BLaER1 (cell line): ENCODE results near the gene PHYKPL.

Experiments
- H3K27ac ChIP-seq: shearing (Covaris generic); formaldehyde crosslinking; 2 replicates; pipeline ENCODE4 v1.8.1; 2022
- H3K27me3 ChIP-seq: shearing (Covaris generic); formaldehyde crosslinking; 2 replicates; pipeline ENCODE4 v1.8.1; 2022
- H3K36me3 ChIP-seq: shearing (Covaris generic); formaldehyde crosslinking; 2 replicates; pipeline ENCODE4 v1.8.1; 2022
- H3K4me1 ChIP-seq: shearing (Covaris generic); formaldehyde crosslinking; 2 replicates; pipeline ENCODE4 v1.8.1; 2022
- H3K4me2 ChIP-seq: shearing (Covaris generic); formaldehyde crosslinking; 2 replicates; pipeline ENCODE4 v1.8.1; 2022
- H3K4me3 ChIP-seq: shearing (Covaris generic); formaldehyde crosslinking; 2 replicates; pipeline ENCODE4 v1.8.1; 2022
- H3K9ac ChIP-seq: shearing (Covaris generic); formaldehyde crosslinking; 2 replicates; pipeline ENCODE4 v1.8.1; 2022
- H3K9me3 ChIP-seq: shearing (Covaris generic); formaldehyde crosslinking; 2 replicates; pipeline ENCODE4 v1.8.1; 2022
- H4K20me1 ChIP-seq: shearing (Covaris generic); formaldehyde crosslinking; 2 replicates; pipeline ENCODE4 v1.8.1; 2022
- Cebpa-rat ChIP-seq: shearing (Covaris generic); IDR thresholded peaks from 2 replicates; pipeline ENCODE4 v1.8.1; 2022

PHYKPL gene

DNA sequence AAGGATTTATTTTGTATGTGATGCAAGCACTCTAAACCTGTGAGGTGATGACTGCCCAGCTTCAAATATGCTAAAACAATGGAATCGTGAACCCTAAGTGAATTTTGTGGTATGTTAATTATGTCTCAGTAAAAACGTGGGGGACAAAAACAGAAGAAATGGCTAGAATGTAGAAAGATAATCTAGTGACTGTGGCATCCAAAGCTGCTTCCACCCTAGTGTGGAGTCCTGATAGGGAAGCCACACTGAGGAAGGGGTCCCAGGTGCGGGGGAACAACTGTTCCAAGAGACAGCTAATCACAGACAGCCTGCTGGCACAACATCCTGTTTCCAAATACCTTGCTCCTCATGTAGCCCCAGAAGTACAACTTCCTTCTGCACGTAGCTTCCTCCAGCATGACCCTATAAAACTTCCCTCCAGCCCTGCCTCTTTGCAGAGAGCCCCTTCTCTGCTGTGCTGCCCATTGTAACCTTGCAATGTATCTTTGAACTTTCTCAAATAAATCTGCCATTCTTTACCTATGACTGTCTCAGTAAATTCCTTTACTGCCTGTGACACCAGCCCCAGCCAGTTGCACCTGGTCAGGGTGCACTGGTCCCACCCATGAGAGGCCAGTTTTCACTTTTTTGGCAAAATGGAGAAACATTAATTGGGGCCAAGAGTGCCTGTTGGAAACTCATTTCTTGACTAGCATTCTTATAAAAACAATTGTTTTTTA lies 50.3 kb downstream of the PHYKPL start:
- H3K4me1 ChIP-seq: peaks cover 8% of the 10 kb centered on the region
- peak overlapping the region; percentile 36 for H3K4me2 ChIP-seq
- TF ChIP-seq Cebpa-rat: no peak
- no peak overlapping the region for H3K27ac ChIP-seq
- no peaks in the 10 kb centered on the region for H3K27me3 ChIP-seq
- no peaks in the 10 kb centered on the region for H3K36me3 ChIP-seq
- no peaks in the 10 kb centered on the region for H4K20me1 ChIP-seq
- no peaks in the 10 kb centered on the region for H3K9me3 ChIP-seq
- H3K9ac ChIP-seq: no peak overlapping the region
- no peak overlapping the region for H3K4me3 ChIP-seq

DNA sequence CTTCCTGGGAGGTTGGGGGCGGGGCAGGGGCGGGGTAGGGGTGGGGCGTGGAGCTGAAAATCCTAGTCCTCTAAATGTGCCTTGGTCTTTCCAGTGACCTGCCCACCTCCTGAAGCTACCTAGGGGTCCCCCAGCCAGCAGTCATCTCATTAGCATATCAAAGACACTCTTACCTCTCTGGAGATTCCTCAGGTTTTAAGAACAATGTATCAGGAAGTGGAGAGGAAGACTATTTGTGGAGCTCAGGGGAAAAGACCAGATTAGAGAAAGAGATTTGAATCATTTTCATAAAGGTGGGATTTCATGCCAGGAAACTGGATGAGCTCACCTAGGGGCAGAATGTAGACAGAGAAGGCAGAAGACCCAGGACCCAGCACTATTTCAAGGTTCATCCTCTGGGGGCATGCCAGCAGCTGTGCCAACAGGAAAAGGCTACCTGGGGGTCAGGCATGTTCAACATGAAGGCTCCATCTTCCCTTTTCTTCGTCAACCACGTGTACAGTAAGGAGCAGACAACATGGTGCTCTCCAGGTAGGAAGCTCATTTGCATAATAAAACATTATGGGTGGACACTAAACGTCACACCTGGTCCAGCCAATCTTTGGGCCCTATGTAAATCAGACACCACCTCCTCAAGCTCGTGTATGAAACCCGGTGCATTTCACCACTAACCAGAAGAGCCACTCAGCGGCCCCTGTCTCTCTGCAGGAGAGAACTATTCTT lies 52.3 kb downstream of the PHYKPL start:
- no peak overlapping the region for H3K27ac ChIP-seq
- H3K9ac ChIP-seq: no peak overlapping the region
- H3K36me3 ChIP-seq: no peaks in the 10 kb centered on the region
- H3K4me1 ChIP-seq: peaks cover 8% of the 10 kb centered on the region
- H3K27me3 ChIP-seq: no peaks in the 10 kb centered on the region
- H3K9me3 ChIP-seq: no peaks in the 10 kb centered on the region
- no peaks in the 10 kb centered on the region for H4K20me1 ChIP-seq
- no peak overlapping the region for H3K4me2 ChIP-seq
- no peak for TF ChIP-seq Cebpa-rat
- no peak overlapping the region for H3K4me3 ChIP-seq

DNA sequence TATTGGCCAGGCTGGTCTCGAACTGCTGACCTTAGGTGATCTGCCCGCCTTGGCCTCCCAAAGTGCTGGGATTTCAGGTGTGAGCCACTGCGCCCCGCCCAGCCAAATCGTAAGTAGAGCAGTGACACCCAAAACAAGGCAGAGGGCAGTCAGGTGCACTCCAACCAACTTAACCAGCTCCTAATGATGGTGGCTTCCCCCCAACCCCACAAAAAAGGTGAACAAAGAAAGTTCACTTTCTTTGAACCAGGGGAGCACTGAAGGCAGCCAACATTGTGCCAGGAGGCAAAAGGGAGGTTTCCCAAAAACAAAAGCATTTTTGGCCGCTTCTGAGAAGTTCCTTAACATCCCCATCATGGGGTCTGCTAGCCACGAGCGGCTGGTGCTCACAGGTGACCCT lies 55.0 kb downstream of the PHYKPL start:
- Histone ChIP-seq H3K9me3 (no peaks in the 10 kb centered on the region), H3K4me1 (peaks cover 7% of the 10 kb centered on the region), H3K9ac (no peak overlapping the region), H4K20me1 (no peaks in the 10 kb centered on the region), H3K27ac (no peak overlapping the region), H3K36me3 (no peaks in the 10 kb centered on the region), H3K4me2 (no peak overlapping the region), H3K4me3 (no peak overlapping the region), H3K27me3 (no peaks in the 10 kb centered on the region)
- no peak for TF ChIP-seq Cebpa-rat

DNA sequence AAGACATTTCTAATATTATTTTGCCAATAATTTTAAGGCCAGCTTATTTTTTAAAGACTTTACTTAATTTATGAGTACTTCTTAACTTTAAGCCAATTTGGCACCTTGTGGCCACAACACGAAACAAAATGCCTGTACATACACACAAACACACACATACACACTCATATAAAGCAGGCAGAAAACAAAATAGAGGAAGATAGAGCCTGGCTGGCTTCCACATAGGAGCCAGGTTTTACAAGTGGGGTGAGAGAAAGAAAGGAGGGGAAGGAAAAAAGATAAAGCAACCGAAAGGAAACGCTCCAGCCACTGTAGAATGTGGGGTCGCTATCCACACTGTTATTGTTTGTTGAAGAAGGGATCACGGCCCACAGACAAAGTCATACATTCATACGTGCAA lies 55.8 kb downstream of the PHYKPL start:
- Histone ChIP-seq H3K36me3 (no peaks in the 10 kb centered on the region), H3K27me3 (no peaks in the 10 kb centered on the region), H3K4me3 (no peak overlapping the region), H3K4me1 (no peaks in the 10 kb centered on the region), H4K20me1 (no peaks in the 10 kb centered on the region), H3K27ac (no peak overlapping the region), H3K4me2 (no peak overlapping the region), H3K9ac (no peak overlapping the region), H3K9me3 (no peaks in the 10 kb centered on the region)
- TF ChIP-seq Cebpa-rat: no peak

DNA sequence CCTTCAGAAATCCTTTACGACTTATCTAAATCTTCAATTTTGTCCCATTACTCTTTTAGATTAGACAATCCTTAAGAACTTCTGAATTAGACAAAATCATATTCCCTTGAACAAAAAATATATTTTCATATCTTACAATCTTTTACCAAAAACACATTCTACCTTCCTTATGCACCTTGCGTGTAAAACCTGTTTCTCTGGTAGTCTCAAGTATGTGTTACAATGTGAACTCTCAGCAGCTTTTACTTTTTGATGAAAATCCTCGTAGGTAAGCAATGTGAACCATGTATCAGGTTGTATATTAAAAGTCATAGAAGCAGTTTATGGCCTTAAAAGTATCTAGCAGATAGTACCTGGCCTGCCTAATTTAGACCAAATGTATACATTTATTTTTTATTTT lies 58.1 kb downstream of the PHYKPL start:
- TF ChIP-seq Cebpa-rat: no peak
- Histone ChIP-seq H3K27me3 (no peaks in the 10 kb centered on the region), H3K27ac (no peak overlapping the region), H3K36me3 (no peaks in the 10 kb centered on the region), H3K4me1 (no peaks in the 10 kb centered on the region), H4K20me1 (no peaks in the 10 kb centered on the region), H3K9ac (no peak overlapping the region), H3K4me2 (no peak overlapping the region), H3K4me3 (no peak overlapping the region), H3K9me3 (no peaks in the 10 kb centered on the region)

DNA sequence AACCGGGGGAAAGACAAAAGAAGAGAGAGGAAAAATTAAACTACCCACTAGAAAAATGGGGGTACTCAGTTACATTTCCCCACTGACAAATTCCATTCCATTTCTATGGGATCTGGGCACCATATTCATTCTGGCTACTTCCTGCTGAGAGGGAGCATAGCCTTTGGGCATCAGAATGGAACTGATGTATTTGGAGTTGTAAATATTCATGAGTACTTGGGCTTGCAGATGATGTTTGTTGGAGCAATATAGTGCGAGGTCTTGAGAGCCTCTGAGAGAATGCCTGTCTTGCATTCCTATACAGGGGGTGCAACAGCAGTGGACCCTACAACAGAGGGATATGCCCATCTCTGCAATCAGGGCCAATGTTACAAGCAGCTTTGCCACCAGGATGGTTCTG lies 62.1 kb downstream of the PHYKPL start:
- TF ChIP-seq Cebpa-rat: no peak
- Histone ChIP-seq H3K4me3 (no peak overlapping the region), H4K20me1 (no peaks in the 10 kb centered on the region), H3K9ac (no peak overlapping the region), H3K36me3 (no peaks in the 10 kb centered on the region), H3K4me2 (no peak overlapping the region), H3K27ac (no peak overlapping the region), H3K27me3 (no peaks in the 10 kb centered on the region), H3K4me1 (peaks cover 4% of the 10 kb centered on the region; the same call in 1 of the 2 replicates), H3K9me3 (no peaks in the 10 kb centered on the region)

DNA sequence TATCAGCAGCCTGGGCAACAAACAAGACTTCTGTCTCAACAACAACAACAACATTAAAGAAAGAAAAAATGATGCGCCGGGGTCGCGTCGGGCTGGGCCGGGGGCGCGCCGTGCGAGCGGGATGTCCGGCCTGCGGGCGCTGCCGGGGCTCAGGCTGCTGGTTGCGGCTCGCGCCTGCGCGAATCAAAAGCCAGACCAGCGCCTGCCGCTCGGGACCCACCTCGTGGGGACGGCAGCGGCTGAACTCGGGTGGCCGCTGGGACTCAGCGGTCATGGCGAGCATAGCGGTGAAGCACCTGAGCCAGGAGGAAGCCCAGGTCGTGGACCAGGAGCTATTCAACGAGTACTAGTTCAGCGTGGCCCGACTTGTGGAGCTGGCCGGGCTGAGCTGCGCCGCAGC lies 67.0 kb downstream of the PHYKPL start:
- no peaks in the 10 kb centered on the region for H3K9me3 ChIP-seq
- H3K4me1 ChIP-seq: peaks cover 21% of the 10 kb centered on the region
- no peaks in the 10 kb centered on the region for H3K27me3 ChIP-seq
- H3K36me3 ChIP-seq: no peaks in the 10 kb centered on the region
- no peak overlapping the region for H3K9ac ChIP-seq
- H3K27ac ChIP-seq: no peak overlapping the region
- no peak overlapping the region for H3K4me3 ChIP-seq
- H4K20me1 ChIP-seq: no peaks in the 10 kb centered on the region
- H3K4me2 ChIP-seq: no peak overlapping the region
- no peak for TF ChIP-seq Cebpa-rat

DNA sequence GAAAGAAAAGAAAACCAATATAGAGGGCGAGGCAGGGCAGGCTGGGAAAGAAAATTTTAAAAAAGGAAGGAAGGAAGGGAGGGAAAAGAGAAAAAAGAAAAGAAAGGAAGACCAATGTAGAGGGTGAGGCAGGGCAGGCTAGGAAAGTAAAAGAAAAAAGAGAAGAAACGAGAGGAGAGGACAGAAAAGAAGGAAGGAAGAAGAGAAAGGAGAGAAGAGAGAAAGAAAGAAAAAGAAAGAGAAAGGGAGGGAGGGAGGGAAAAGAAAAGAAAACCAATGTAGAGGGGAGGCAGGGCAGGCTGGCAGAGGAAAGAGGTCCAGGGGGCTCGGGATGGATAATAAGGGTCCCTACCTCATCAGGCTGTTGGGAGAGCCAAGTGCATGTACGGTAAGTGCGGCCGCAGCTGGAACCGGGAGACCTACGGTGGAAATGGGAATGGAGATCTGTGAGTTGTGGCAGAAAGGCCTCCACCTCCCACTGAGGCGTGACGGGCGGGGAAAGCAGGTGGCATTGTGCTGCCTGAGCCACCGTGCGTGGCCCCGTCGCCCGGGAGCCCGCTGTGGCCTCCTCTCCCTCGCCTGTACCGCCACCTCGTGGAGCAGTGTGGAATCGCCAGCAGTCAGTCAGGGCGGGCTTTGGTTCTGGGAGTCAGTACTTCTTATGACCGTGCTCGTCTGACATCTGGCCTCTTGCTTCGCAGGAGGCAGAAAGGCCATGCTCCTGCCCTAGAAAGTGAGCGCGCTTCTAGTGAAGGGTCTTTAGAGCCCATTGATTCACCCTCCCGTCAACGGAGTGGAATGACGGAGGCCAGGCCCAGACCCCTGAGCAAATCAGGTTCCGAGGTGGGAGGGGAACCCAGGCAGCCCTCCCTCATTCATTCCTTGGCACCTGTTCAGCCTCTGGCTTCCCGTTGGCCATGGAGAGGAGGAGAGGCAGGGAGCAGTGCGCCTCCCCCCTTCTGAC lies 68.5 kb downstream of the PHYKPL start:
- no peaks in the 10 kb centered on the region for H4K20me1 ChIP-seq
- H3K27ac ChIP-seq: no peak overlapping the region
- H3K4me1 ChIP-seq: peaks cover 31% of the 10 kb centered on the region
- peak overlapping the region; percentile 71 for H3K4me2 ChIP-seq
- H3K36me3 ChIP-seq: no peaks in the 10 kb centered on the region
- H3K27me3 ChIP-seq: no peaks in the 10 kb centered on the region
- no peak for TF ChIP-seq Cebpa-rat
- H3K9ac ChIP-seq: 0 out of 2 replicates have a peak overlapping the region, but pooled peaks have one; percentile 23
- peak overlapping the region; percentile 10; the same call in 1 of the 2 replicates for H3K4me3 ChIP-seq
- no peaks in the 10 kb centered on the region for H3K9me3 ChIP-seq

DNA sequence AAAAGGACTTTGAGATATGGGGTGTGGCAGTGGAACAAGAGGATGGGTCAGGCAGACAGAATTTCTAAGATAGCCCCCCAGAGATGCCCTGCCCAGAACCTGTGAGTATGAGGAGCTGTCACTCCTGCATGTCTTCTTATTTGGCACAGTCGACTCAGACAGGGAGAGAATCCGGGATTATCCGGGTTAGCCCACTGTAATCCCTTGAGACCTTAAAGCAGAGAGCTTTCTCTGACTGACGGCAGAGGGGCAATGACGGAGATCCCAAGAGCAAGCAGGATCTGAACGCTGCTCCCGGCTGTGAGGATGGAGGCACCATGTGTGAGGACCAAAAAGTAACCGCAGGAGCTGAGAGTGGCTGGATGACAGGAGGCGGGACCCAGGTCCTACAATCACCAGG lies 70.1 kb downstream of the PHYKPL start:
- Histone ChIP-seq H3K4me1 (peaks cover 26% of the 10 kb centered on the region), H4K20me1 (no peaks in the 10 kb centered on the region), H3K4me2 (no peak overlapping the region), H3K27ac (no peak overlapping the region), H3K9ac (no peak overlapping the region), H3K36me3 (no peaks in the 10 kb centered on the region), H3K4me3 (no peak overlapping the region), H3K9me3 (no peaks in the 10 kb centered on the region), H3K27me3 (no peaks in the 10 kb centered on the region)
- TF ChIP-seq Cebpa-rat: no peak
